ENCODE measurements around the gene CNTLN.
"Not testable (repeated sequence)": the region's sequence is repeated elsewhere in the genome, so short reads cannot be mapped to it uniquely, and the experiment has no call there.

CNTLN gene

DNA sequence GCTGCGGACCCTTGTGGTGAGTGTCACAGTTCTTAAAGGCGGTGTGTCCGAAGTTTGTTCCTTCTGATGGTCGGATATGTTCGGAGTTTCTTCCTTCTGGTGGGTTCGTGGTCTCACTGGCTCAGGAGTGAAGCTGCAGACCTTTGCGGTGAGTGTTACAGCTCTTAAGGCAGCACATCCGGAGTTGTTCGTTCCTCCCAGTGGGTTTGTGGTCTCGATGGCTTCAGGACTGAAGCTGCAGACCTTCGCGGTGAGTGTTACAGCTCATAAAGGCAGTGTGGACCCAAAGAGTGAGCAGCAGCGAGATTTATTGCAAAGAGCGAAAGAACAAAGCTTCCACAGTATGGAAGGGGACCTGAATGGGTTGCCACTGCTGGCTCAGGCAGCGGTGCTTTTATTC is 42.7 kb downstream of the CNTLN start:
- H3K9me3 ChIP-seq (ENCODE audit: control insufficient read depth in 1 of 2, low read length in 2 of 2); H3K9ac ChIP-seq (ENCODE audit: low read depth in 1 of 2, low read length in 2 of 2); H3K36me3 ChIP-seq (ENCODE audit: control insufficient read depth in 1 of 2, insufficient read depth in 2 of 2, low read length in 2 of 2); H3K4me3 ChIP-seq (ENCODE audit: low read depth in 1 of 2, low read length in 2 of 2); H3K27me3 ChIP-seq (ENCODE audit: control insufficient read depth in 1 of 2, insufficient read depth in 2 of 2, low read length in 2 of 2); H3K27ac ChIP-seq (ENCODE audit: low read depth, low read length); H3K4me1 ChIP-seq (ENCODE audit: control insufficient read depth in 1 of 2, insufficient read depth in 2 of 2, low read length in 2 of 2): not testable (repeated sequence)

DNA sequence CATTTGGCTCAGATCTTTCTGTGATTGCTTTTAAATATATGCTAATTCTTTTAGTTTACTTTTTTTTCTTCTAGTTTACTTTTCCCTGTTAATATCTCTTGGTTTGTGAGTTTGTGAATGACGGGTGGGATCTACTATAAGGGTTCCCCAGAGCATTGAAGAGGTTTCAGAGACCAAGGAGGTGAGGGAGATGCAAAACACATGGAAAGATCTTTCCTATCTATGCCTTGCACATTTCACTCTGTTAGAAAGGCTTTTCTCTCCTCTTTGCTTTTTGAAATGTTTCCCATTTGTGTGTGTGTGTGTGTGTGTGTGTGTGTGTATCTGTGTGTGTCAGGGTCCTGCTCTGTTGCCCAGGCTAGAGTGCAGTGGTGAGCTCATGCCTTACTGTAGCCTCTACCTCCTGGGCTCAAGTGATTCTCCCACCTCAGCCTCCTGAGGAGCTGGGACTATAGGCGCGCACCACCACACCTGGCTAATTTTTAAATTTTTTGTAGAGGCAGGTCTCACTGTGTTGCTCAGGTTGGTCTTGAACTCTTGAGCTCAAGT is 50.7 kb downstream of the CNTLN start:
- H3K4me1 ChIP-seq (ENCODE audit: control insufficient read depth in 1 of 2, insufficient read depth in 2 of 2, low read length in 2 of 2), result no peaks in the 10 kb centered on the region
- no peaks in the 10 kb centered on the region for H3K36me3 ChIP-seq (ENCODE audit: control insufficient read depth in 1 of 2, insufficient read depth in 2 of 2, low read length in 2 of 2)
- no peaks in the 10 kb centered on the region for H3K27me3 ChIP-seq (ENCODE audit: control insufficient read depth in 1 of 2, insufficient read depth in 2 of 2, low read length in 2 of 2)
- H3K9ac ChIP-seq (ENCODE audit: low read depth in 1 of 2, low read length in 2 of 2), result no peak overlapping the region
- H3K4me3 ChIP-seq (ENCODE audit: low read depth in 1 of 2, low read length in 2 of 2), result no peak overlapping the region
- no peak overlapping the region for H3K27ac ChIP-seq (ENCODE audit: low read depth, low read length)
- H3K9me3 ChIP-seq (ENCODE audit: control insufficient read depth in 1 of 2, low read length in 2 of 2), result no peaks in the 10 kb centered on the region

DNA sequence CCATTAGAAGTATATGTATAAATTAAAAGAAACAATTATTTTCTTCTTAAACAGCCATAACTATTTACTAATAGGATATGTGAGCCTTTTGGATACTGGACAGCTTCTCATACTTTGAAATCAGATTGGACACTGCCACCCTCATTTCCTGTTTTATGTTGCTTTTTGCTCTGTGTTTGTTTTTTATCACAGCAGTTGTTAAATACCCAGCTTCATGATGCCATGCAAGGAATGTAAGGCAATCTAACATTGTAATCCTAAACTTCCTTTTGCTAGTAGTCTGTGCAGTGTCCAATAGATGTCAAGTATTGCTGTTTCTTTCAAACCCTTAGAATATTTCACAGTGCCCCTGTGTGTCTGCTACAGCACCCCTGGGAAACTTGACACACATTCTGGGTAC is 56.2 kb downstream of the CNTLN start:
- no peaks in the 10 kb centered on the region for H3K27me3 ChIP-seq (ENCODE audit: control insufficient read depth in 1 of 2, insufficient read depth in 2 of 2, low read length in 2 of 2)
- H3K36me3 ChIP-seq (ENCODE audit: control insufficient read depth in 1 of 2, insufficient read depth in 2 of 2, low read length in 2 of 2), result no peaks in the 10 kb centered on the region
- no peak overlapping the region for H3K4me3 ChIP-seq (ENCODE audit: low read depth in 1 of 2, low read length in 2 of 2)
- no peaks in the 10 kb centered on the region for H3K4me1 ChIP-seq (ENCODE audit: control insufficient read depth in 1 of 2, insufficient read depth in 2 of 2, low read length in 2 of 2)
- no peaks in the 10 kb centered on the region for H3K9me3 ChIP-seq (ENCODE audit: control insufficient read depth in 1 of 2, low read length in 2 of 2)
- H3K9ac ChIP-seq (ENCODE audit: low read depth in 1 of 2, low read length in 2 of 2), result no peak overlapping the region
- no peak overlapping the region for H3K27ac ChIP-seq (ENCODE audit: low read depth, low read length)

DNA sequence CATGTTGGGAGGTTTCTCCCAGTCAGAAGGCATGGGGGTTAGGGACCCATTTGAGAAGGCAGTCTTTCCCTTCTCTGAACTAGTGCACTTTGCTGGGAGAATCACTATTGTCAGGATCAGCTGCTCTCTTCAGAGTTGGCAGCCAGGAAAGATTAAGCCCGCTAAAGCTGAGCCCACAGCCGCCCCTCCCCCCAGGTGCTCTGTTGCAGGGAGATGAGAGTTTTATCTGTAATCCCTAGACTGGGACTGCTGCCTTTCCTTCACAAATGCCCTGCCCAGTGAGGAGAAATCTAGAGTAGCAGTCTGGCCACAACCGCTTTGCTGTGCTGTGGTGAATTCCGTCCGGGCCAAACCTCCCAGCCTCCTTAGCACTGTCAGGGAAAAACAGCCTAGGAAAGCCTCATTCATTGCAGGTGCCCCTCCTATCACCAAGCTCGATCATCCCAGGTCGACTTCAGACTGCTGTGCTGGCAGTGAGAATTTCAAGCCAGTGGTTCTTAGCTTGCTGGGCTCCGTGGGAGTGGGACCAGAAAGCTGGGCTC is 69.8 kb downstream of the CNTLN start:
- no peaks in the 10 kb centered on the region for H3K4me1 ChIP-seq (ENCODE audit: control insufficient read depth in 1 of 2, insufficient read depth in 2 of 2, low read length in 2 of 2)
- H3K4me3 ChIP-seq (ENCODE audit: low read depth in 1 of 2, low read length in 2 of 2), result no peak overlapping the region
- H3K27ac ChIP-seq (ENCODE audit: low read depth, low read length), result no peak overlapping the region
- no peaks in the 10 kb centered on the region for H3K9me3 ChIP-seq (ENCODE audit: control insufficient read depth in 1 of 2, low read length in 2 of 2)
- H3K9ac ChIP-seq (ENCODE audit: low read depth in 1 of 2, low read length in 2 of 2), result no peak overlapping the region
- no peaks in the 10 kb centered on the region for H3K36me3 ChIP-seq (ENCODE audit: control insufficient read depth in 1 of 2, insufficient read depth in 2 of 2, low read length in 2 of 2)
- H3K27me3 ChIP-seq (ENCODE audit: control insufficient read depth in 1 of 2, insufficient read depth in 2 of 2, low read length in 2 of 2), result no peaks in the 10 kb centered on the region

DNA sequence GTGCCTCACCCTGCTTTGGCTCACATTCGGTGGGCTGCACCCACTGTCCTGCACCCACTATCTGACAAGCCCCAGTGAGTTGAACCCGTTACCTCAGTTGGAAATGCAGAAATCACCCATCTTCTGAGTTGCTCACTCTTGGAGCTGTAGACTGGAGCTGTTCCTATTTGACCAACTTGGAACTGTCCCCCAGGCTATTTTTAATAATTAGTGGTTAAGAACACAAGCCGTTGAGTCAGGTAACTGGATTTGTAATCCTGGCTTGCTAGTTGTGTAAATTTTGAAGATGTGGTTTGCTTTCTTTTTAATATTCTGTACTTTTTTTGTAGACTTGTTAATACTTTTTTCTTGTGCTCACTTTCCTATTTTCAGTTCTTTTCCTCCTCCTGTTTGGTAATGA is 81.2 kb downstream of the CNTLN start:
- H3K27ac ChIP-seq (ENCODE audit: low read depth, low read length), result no peak overlapping the region
- H3K36me3 ChIP-seq (ENCODE audit: control insufficient read depth in 1 of 2, insufficient read depth in 2 of 2, low read length in 2 of 2), result no peaks in the 10 kb centered on the region
- no peaks in the 10 kb centered on the region for H3K4me1 ChIP-seq (ENCODE audit: control insufficient read depth in 1 of 2, insufficient read depth in 2 of 2, low read length in 2 of 2)
- no peak overlapping the region for H3K4me3 ChIP-seq (ENCODE audit: low read depth in 1 of 2, low read length in 2 of 2)
- peaks cover 0 to 2% of the 10 kb centered on the region in 2 donors for H3K9me3 ChIP-seq (ENCODE audit: control insufficient read depth in 1 of 2, low read length in 2 of 2)
- H3K27me3 ChIP-seq (ENCODE audit: control insufficient read depth in 1 of 2, insufficient read depth in 2 of 2, low read length in 2 of 2), result no peaks in the 10 kb centered on the region
- H3K9ac ChIP-seq (ENCODE audit: low read depth in 1 of 2, low read length in 2 of 2), result no peak overlapping the region

DNA sequence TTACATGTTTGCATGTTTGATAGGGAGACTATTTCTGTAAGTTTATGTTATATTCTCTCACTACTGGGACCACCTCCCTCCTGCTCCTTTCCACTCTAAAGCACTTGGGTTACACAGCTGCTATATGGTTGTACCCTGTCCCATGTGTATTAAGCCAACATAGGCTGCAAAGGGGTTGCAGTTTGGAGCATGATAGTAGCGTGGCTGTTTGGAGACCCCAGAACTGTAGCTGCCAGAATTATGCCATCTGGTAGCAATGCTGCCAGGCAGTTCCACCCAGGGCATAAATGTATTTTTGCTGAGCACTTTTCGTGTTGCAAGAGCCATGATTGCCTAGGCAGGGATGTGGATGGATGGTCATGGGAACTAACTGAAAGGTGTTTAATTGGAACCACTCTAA is 81.8 kb downstream of the CNTLN start:
- H3K9ac ChIP-seq (ENCODE audit: low read depth in 1 of 2, low read length in 2 of 2), result no peak overlapping the region
- no peak overlapping the region for H3K27ac ChIP-seq (ENCODE audit: low read depth, low read length)
- peaks cover 0 to 2% of the 10 kb centered on the region in 2 donors for H3K9me3 ChIP-seq (ENCODE audit: control insufficient read depth in 1 of 2, low read length in 2 of 2)
- H3K4me1 ChIP-seq (ENCODE audit: control insufficient read depth in 1 of 2, insufficient read depth in 2 of 2, low read length in 2 of 2), result no peaks in the 10 kb centered on the region
- H3K4me3 ChIP-seq (ENCODE audit: low read depth in 1 of 2, low read length in 2 of 2), result no peak overlapping the region
- H3K36me3 ChIP-seq (ENCODE audit: control insufficient read depth in 1 of 2, insufficient read depth in 2 of 2, low read length in 2 of 2), result no peaks in the 10 kb centered on the region
- no peaks in the 10 kb centered on the region for H3K27me3 ChIP-seq (ENCODE audit: control insufficient read depth in 1 of 2, insufficient read depth in 2 of 2, low read length in 2 of 2)

DNA sequence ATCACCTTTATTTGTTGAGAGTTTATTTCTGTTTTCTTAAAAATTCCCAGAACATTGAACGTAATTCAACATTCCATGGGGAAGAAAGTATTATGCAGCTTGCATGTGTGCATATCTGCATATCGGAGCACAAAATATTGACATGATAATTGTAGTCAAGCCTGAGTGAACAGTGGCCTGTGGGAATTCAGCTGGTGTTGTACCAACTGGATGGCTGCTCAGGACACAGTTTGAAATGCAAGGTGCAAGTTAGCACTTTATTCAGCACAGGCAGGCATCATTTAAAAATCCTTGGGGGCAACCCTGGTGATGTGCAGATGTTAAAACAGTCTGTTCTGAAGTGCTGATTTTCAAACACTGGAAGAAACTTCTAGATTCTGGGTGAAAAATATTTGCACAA is 82.4 kb downstream of the CNTLN start:
- Histone ChIP-seq H3K27me3 (ENCODE audit: control insufficient read depth in 1 of 2, insufficient read depth in 2 of 2, low read length in 2 of 2) (no peaks in the 10 kb centered on the region), H3K4me1 (ENCODE audit: control insufficient read depth in 1 of 2, insufficient read depth in 2 of 2, low read length in 2 of 2) (no peaks in the 10 kb centered on the region), H3K36me3 (ENCODE audit: control insufficient read depth in 1 of 2, insufficient read depth in 2 of 2, low read length in 2 of 2) (no peaks in the 10 kb centered on the region), H3K9me3 (ENCODE audit: control insufficient read depth in 1 of 2, low read length in 2 of 2) (peaks cover 0 to 2% of the 10 kb centered on the region in 2 donors), H3K27ac (ENCODE audit: low read depth, low read length) (no peak overlapping the region), H3K4me3 (ENCODE audit: low read depth in 1 of 2, low read length in 2 of 2) (no peak overlapping the region), H3K9ac (ENCODE audit: low read depth in 1 of 2, low read length in 2 of 2) (no peak overlapping the region)

DNA sequence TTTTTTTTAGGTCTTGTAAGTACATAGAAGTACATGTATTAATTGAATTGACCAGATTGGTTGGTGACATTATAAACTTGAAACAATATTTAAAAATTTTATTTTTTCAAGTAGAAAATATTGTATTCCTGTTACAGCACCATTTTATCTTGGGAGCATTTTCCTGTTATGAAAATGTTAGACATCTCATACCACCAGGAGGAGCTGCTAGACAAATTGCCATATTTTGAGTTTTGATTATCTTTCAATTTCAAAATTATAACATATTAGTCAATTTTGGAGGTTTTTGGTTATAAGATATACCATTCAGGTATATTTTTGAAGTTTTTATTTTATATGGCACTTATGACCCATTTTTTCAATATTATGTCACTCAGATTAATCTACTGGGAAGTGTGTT is 84.4 kb downstream of the CNTLN start:
- Histone ChIP-seq H3K27ac (ENCODE audit: low read depth, low read length) (no peak overlapping the region), H3K4me1 (ENCODE audit: control insufficient read depth in 1 of 2, insufficient read depth in 2 of 2, low read length in 2 of 2) (no peaks in the 10 kb centered on the region), H3K9me3 (ENCODE audit: control insufficient read depth in 1 of 2, low read length in 2 of 2) (peaks cover 0 to 2% of the 10 kb centered on the region in 2 donors), H3K9ac (ENCODE audit: low read depth in 1 of 2, low read length in 2 of 2) (no peak overlapping the region), H3K36me3 (ENCODE audit: control insufficient read depth in 1 of 2, insufficient read depth in 2 of 2, low read length in 2 of 2) (no peaks in the 10 kb centered on the region), H3K27me3 (ENCODE audit: control insufficient read depth in 1 of 2, insufficient read depth in 2 of 2, low read length in 2 of 2) (no peaks in the 10 kb centered on the region), H3K4me3 (ENCODE audit: low read depth in 1 of 2, low read length in 2 of 2) (no peak overlapping the region)

DNA sequence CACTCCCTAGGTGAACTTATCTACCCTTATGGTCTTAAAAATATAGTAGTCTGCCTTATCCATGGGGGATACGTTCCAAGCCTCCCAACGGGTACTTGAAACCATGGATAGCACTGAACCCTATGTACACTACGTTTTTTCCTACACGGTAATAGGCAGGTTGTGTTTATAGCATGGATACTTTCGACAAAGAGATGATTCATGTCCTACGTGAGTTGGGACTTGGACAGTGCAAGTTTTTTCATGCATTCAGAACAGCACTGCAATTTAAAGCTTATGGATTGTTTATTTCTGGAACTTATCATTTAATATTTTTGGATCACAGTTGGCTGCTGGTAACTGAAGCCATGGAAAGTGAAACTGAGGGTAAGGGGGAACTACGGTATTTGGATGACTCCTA is 88.1 kb downstream of the CNTLN start:
- Histone ChIP-seq H3K9me3 (ENCODE audit: control insufficient read depth in 1 of 2, low read length in 2 of 2) (no peaks in the 10 kb centered on the region), H3K4me3 (ENCODE audit: low read depth in 1 of 2, low read length in 2 of 2) (no peak overlapping the region), H3K27ac (ENCODE audit: low read depth, low read length) (no peak overlapping the region), H3K27me3 (ENCODE audit: control insufficient read depth in 1 of 2, insufficient read depth in 2 of 2, low read length in 2 of 2) (no peaks in the 10 kb centered on the region), H3K36me3 (ENCODE audit: control insufficient read depth in 1 of 2, insufficient read depth in 2 of 2, low read length in 2 of 2) (no peaks in the 10 kb centered on the region), H3K4me1 (ENCODE audit: control insufficient read depth in 1 of 2, insufficient read depth in 2 of 2, low read length in 2 of 2) (no peaks in the 10 kb centered on the region), H3K9ac (ENCODE audit: low read depth in 1 of 2, low read length in 2 of 2) (no peak overlapping the region)

DNA sequence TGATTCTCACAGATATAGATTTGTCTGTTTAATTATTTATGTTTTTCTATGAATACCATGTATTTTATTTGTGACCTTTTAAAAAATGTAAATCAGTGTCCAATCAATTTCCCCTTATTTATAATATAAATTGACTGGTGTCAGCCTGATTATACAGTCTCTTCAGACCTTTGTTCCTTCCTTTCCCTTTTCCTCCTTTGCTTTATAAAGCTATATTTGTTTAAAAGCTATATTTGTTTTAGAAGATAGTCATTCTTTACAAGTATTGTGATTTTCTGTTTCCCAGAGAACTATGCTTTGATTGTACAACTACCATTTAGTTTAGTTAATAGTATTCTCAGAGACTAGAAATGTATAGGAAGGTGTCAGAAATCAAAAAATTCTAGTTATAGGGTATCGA is 90.6 kb downstream of the CNTLN start:
- no peak overlapping the region for H3K9ac ChIP-seq (ENCODE audit: low read depth in 1 of 2, low read length in 2 of 2)
- H3K4me1 ChIP-seq (ENCODE audit: control insufficient read depth in 1 of 2, insufficient read depth in 2 of 2, low read length in 2 of 2), result no peaks in the 10 kb centered on the region

More for the DNA sequence above, 90.6 kb downstream of the CNTLN start:
- H3K27me3 ChIP-seq (ENCODE audit: control insufficient read depth in 1 of 2, insufficient read depth in 2 of 2, low read length in 2 of 2), result no peaks in the 10 kb centered on the region
- H3K9me3 ChIP-seq (ENCODE audit: control insufficient read depth in 1 of 2, low read length in 2 of 2), result no peaks in the 10 kb centered on the region
- H3K27ac ChIP-seq (ENCODE audit: low read depth, low read length), result no peak overlapping the region
- H3K36me3 ChIP-seq (ENCODE audit: control insufficient read depth in 1 of 2, insufficient read depth in 2 of 2, low read length in 2 of 2), result no peaks in the 10 kb centered on the region
- H3K4me3 ChIP-seq (ENCODE audit: low read depth in 1 of 2, low read length in 2 of 2), result no peak overlapping the region

Data from duodenal mucosa (tissue), 2 donors.